HEK293T (cell line): ENCODE measurements around the gene SH2D5.

ENCODE experiments used
- CTCF ChIA-PET: fragments of 350-600 bp; formaldehyde crosslinking; extraction: SDS; loops from one replicate; lab custom pipeline; 2021; ENCODE audit warnings: antibody characterized with exemption, inconsistent platforms; lab: Yijun Ruan, JAX
- POLR2A ChIA-PET: fragments of 350-600 bp; formaldehyde crosslinking; extraction: SDS; loops from one replicate; lab custom pipeline; 2020; ENCODE audit warnings: antibody characterized with exemption, inconsistent platforms; lab: Yijun Ruan, JAX
- DNase-seq: peaks from one replicate; pipeline ENCODE4 v3.0.0; 2012; ENCODE audit warnings: mixed read lengths; ENCODE audit errors: extremely low spot score
- ARNT ChIP-seq: fragments of 450-650 bp; IDR thresholded peaks from 2 replicates; pipeline ENCODE4 v1.6.1; 2017; ENCODE audit warnings: mild to moderate bottlenecking
- BHLHE40 ChIP-seq: fragments of 450-650 bp; IDR thresholded peaks from 2 replicates; pipeline ENCODE4 v1.6.1; 2016; ENCODE audit warnings: mild to moderate bottlenecking, moderate library complexity, borderline replicate concordance
- CTBP1 ChIP-seq: fragments of 450-650 bp; IDR thresholded peaks from 2 replicates; pipeline ENCODE4 v1.6.1; 2016; ENCODE audit warnings: borderline replicate concordance
- ELF4 ChIP-seq: fragments of 450-650 bp; IDR thresholded peaks from 2 replicates; pipeline ENCODE4 v1.6.1; 2017; ENCODE audit warnings: antibody characterized with exemption
- FOXA1 ChIP-seq: fragments of 450-650 bp; IDR thresholded peaks from 2 replicates; pipeline ENCODE4 v1.6.1; 2016; ENCODE audit warnings: mild to moderate bottlenecking
- FOXK2 ChIP-seq: fragments of 450-650 bp; IDR thresholded peaks from 2 replicates; pipeline ENCODE4 v1.6.1; 2016; ENCODE audit warnings: mild to moderate bottlenecking
- FOXM1 ChIP-seq: fragments of 450-650 bp; IDR thresholded peaks from 2 replicates; pipeline ENCODE4 v1.6.1; 2017; ENCODE audit warnings: mild to moderate bottlenecking, borderline replicate concordance
- HDGF ChIP-seq: fragments of 450-650 bp; IDR thresholded peaks from 2 replicates; pipeline ENCODE4 v1.6.1; 2017; ENCODE audit warnings: antibody characterized with exemption, borderline replicate concordance
- L3MBTL2 ChIP-seq: fragments of 450-650 bp; conservative IDR thresholded peaks from 2 replicates; pipeline ENCODE4 v1.6.1; 2016; ENCODE audit warnings: mild to moderate bottlenecking
- LEF1 ChIP-seq: fragments of 450-650 bp; IDR thresholded peaks from 2 replicates; pipeline ENCODE4 v1.6.1; 2017; ENCODE audit warnings: mild to moderate bottlenecking, borderline replicate concordance
- NFRKB ChIP-seq: fragments of 450-650 bp; IDR thresholded peaks from 2 replicates; pipeline ENCODE4 v1.6.1; 2016; ENCODE audit warnings: mild to moderate bottlenecking, moderate library complexity
- PKNOX1 ChIP-seq: fragments of 450-650 bp; IDR thresholded peaks from 2 replicates; pipeline ENCODE4 v1.6.1; 2016
- SP1 ChIP-seq: fragments of 450-650 bp; IDR thresholded peaks from 2 replicates; pipeline ENCODE4 v1.6.1; 2017
- SUZ12 ChIP-seq: fragments of 450-650 bp; IDR thresholded peaks from 2 replicates; pipeline ENCODE4 v1.6.1; 2016; ENCODE audit warnings: mild to moderate bottlenecking
- TARDBP ChIP-seq: fragments of 450-650 bp; IDR thresholded peaks from 2 replicates; pipeline ENCODE4 v1.6.1; 2016
- ZNF384 ChIP-seq: fragments of 450-650 bp; IDR thresholded peaks from 2 replicates; pipeline ENCODE4 v1.6.1; 2016

SH2D5 gene

GRCh38 chr1:20697563-20697962, 34.9 kb downstream of the SH2D5 start:
- POLR2A ChIA-PET = interaction anchor here (1.0 to 3.0 kb wide), 3 partner anchors 36 to 89 kb away, joined by 3 to 11 read pairs (median 5); partner anchors contain the start of gene DDOST

GRCh38 chr1:20696397-20697333, 35.8 kb downstream of the SH2D5 start:
- POLR2A ChIA-PET = interaction anchor here (0.9 to 3.0 kb wide), 5 partner anchors 35 to 91 kb away, joined by 3 to 11 read pairs (median 3); partner anchors contain the start of genes DDOST and SH2D5
- DNase-seq = peak; percentile 87
- CTCF ChIA-PET = interaction anchor here (0.6 to 1.6 kb wide), 19 partner anchors 10 to 1687 kb away, joined by 3 to 18 read pairs (median 3); partner anchors contain the start of genes KIF17, PINK1 and SH2D5
- no peak for TF ChIP-seq FOXA1
- TF ChIP-seq ZNF384 = no peak
- peak; percentile 65 for TF ChIP-seq L3MBTL2
- peak; percentile 61; the same call in 1 of the 2 replicates for TF ChIP-seq BHLHE40
- TF ChIP-seq PKNOX1 = peak; percentile 42

More at GRCh38 chr1:20697563-20697962, 34.9 kb downstream of the SH2D5 start:
- no peak for DNase-seq
- TF ChIP-seq FOXA1 (no peak), NFRKB (no peak), FOXM1 (no peak), ZNF384 (no peak), L3MBTL2 (no peak), PKNOX1 (no peak), CTBP1 (no peak)
- CTCF ChIA-PET = interaction anchor here (0.8 to 1.6 kb wide), 9 partner anchors 9 to 520 kb away, joined by 3 to 18 read pairs (median 6); partner anchors contain the start of genes KIF17, PINK1 and SH2D5

- DNase-seq = no peak
- TF ChIP-seq LEF1 (no peak), ELF4 (no peak), FOXM1 (no peak), ARNT (no peak), NFRKB (no peak), PKNOX1 (no peak), HDGF (no peak), CTBP1 (no peak), FOXA1 (no peak), L3MBTL2 (no peak), ZNF384 (no peak), TARDBP (no peak)
- POLR2A ChIA-PET = no interaction called here
- CTCF ChIA-PET = no interaction called here
These were observed 37.0 kb downstream of the SH2D5 start for GRCh38 chr1:20695515-20695914.

GRCh38 chr1:20693623-20694022, 38.9 kb downstream of the SH2D5 start:
- TF ChIP-seq FOXA1 = no peak
- TF ChIP-seq FOXM1 = no peak
- no peak for TF ChIP-seq LEF1
- no peak for TF ChIP-seq SUZ12
- CTCF ChIA-PET = no interaction called here

GRCh38 chr1:20691872-20692271, 40.6 kb downstream of the SH2D5 start:
- CTCF ChIA-PET = interaction anchor here (0.6 kb wide), 1 partner anchor 31 kb away, joined by 3 read pairs; no protein-coding TSS in a partner anchor
- DNase-seq = no peak
- POLR2A ChIA-PET = interaction anchor here (0.7 kb wide), 1 partner anchor 95 kb away, joined by 3 read pairs; no protein-coding TSS in a partner anchor
- TF ChIP-seq L3MBTL2 = no peak
- no peak for TF ChIP-seq FOXK2
- no peak for TF ChIP-seq ZNF384
- no peak for TF ChIP-seq BHLHE40
- TF ChIP-seq TARDBP = no peak
- no peak for TF ChIP-seq ARNT
- no peak for TF ChIP-seq LEF1
- TF ChIP-seq CTBP1 = no peak
- no peak for TF ChIP-seq FOXA1
- no peak for TF ChIP-seq HDGF
- no peak for TF ChIP-seq PKNOX1
- no peak for TF ChIP-seq SUZ12
- no peak for TF ChIP-seq NFRKB
- TF ChIP-seq SP1 = no peak
- TF ChIP-seq ELF4 = no peak
- TF ChIP-seq FOXM1 = no peak

More at GRCh38 chr1:20693623-20694022, 38.9 kb downstream of the SH2D5 start:
- DNase-seq = no peak
- POLR2A ChIA-PET = interaction anchor here (1.1 kb wide), 1 partner anchor 32 kb away, joined by 3 read pairs; the partner anchor contains the start of gene DDOST
